ENCODE measurements around the gene DRC1. TPM values are rescaled to one million over a fixed set of nuclear protein-coding genes. Genes with fewer than 3 reads are reported as not detected.
A peak's percentile ranks its signal among the peaks of the same experiment; 100 is the strongest.
"Not testable (repeated sequence)": the region's sequence is repeated elsewhere in the genome, so short reads cannot be mapped to it uniquely, and the experiment has no call there.

The DRC1 gene
- polyA plus RNA-seq (2011; rRNA removed) (0.05 and 0.22 TPM in 2 replicates), polyA minus RNA-seq (2011; rRNA and poly(A)+ RNA removed) (not detected in 2 replicates)

- DNase-seq (ENCODE audit: low read depth): peak; percentile 23
- ChIA-PET POLR2A (no interaction called here), CTCF (interaction anchor here (0.7 to 1.6 kb wide), 2 partner anchors 10 to 11 kb away, joined by 3 to 4 read pairs; no protein-coding TSS in a partner anchor)
Measured at GRCh38 chr2:26401739-26402541, at the start of gene DRC1. DRC1 (plus strand) TSS chr2:26401920; CDS start chr2:26401990, 70 bp downstream.

GRCh38 chr2:26352892-26353291, 48.8 kb upstream of the DRC1 start:
- DNase-seq (ENCODE audit: low read depth): no peak
- Histone ChIP-seq H3K36me3 (ENCODE audit: control insufficient read depth, insufficient read depth, low read length) (no peaks in the 10 kb centered on the region), H3K27me3 (ENCODE audit: control insufficient read depth, insufficient read depth, low read length) (no peaks in the 10 kb centered on the region), H3K4me3 (ENCODE audit: low read depth, low read length) (no peak overlapping the region)
- ChIA-PET CTCF (interaction anchor here (1.6 kb wide), 1 partner anchor 402 kb away, joined by 3 read pairs; no protein-coding TSS in a partner anchor), POLR2A (no interaction called here)
- no peak for TF ChIP-seq CTCF (IDR thresholded peaks at IDR 0.05; ENCODE audit: insufficient read depth, low read depth, low read length)

More at GRCh38 chr2:26401739-26402541, at the start of gene DRC1:
- Histone ChIP-seq H3K36me3 (ENCODE audit: control insufficient read depth, insufficient read depth, low read length) (no peaks in the 10 kb centered on the region), H3K4me3 (ENCODE audit: low read depth, low read length) (peak within 1 kb of the TSS; percentile 51), H3K27me3 (ENCODE audit: control insufficient read depth, insufficient read depth, low read length) (no peaks in the 10 kb centered on the region)
- TF ChIP-seq CTCF (IDR thresholded peaks at IDR 0.05; ENCODE audit: insufficient read depth, low read depth, low read length): no peak

GRCh38 chr2:26354469-26354868, 47.3 kb upstream of the DRC1 start:
- H3K4me3 ChIP-seq (ENCODE audit: low read depth, low read length); DNase-seq (ENCODE audit: low read depth); H3K27me3 ChIP-seq (ENCODE audit: control insufficient read depth, insufficient read depth, low read length); POLR2A ChIA-PET; H3K36me3 ChIP-seq (ENCODE audit: control insufficient read depth, insufficient read depth, low read length): not testable (repeated sequence)
- CTCF ChIA-PET: interaction anchor here (1.6 kb wide), 1 partner anchor 403 kb away, joined by 3 read pairs; no protein-coding TSS in a partner anchor

GRCh38 chr2:26355038-26355995, 46.4 kb upstream of the DRC1 start:
- CTCF ChIA-PET: no interaction called here

More at GRCh38 chr2:26355038-26355995, 46.4 kb upstream of the DRC1 start:
- POLR2A ChIA-PET: interaction anchor here (0.5 kb wide), 1 partner anchor 858 kb away, joined by 5 read pairs; no protein-coding TSS in a partner anchor
- Histone ChIP-seq H3K4me3 (ENCODE audit: low read depth, low read length) (no peak overlapping the region), H3K27me3 (ENCODE audit: control insufficient read depth, insufficient read depth, low read length) (no peaks in the 10 kb centered on the region), H3K36me3 (ENCODE audit: control insufficient read depth, insufficient read depth, low read length) (no peaks in the 10 kb centered on the region)
- no peak for TF ChIP-seq CTCF (IDR thresholded peaks at IDR 0.05; ENCODE audit: insufficient read depth, low read depth, low read length)
- peak; percentile 72 for DNase-seq (ENCODE audit: low read depth)
